Lower lobe of right lung (tissue), 2 donors: ENCODE results near the gene RGS17. TPM values are rescaled to one million over a fixed set of nuclear protein-coding genes. Genes with fewer than 3 reads are reported as not detected.
"Not testable (repeated sequence)": the region's sequence is repeated elsewhere in the genome, so short reads cannot be mapped to it uniquely, and the experiment has no call there.

Experiments
- ATAC-seq, 2 donors: fragments of 200-7000 bp; cut with Tn5 transposase; one replicate each; pipeline ENCODE4 v1.9.1; 2020 to 2022; ENCODE audit warnings: mild to moderate bottlenecking in 2 of 2, moderate library complexity in 2 of 2
- DNase-seq: peaks from one replicate; pipeline ENCODE4 v3.0.0-alpha.2; 2020
- H3K27ac ChIP-seq: fragments of 200-600 bp; one replicate; pipeline ENCODE4 v1.8.0; 2022
- H3K27me3 ChIP-seq: fragments of 200-600 bp; one replicate; pipeline ENCODE4 v1.8.0; 2022; ENCODE audit warnings: low read depth
- H3K36me3 ChIP-seq: fragments of 200-600 bp; one replicate; pipeline ENCODE4 v1.8.0; 2022; ENCODE audit warnings: mild to moderate bottlenecking
- H3K4me1 ChIP-seq: fragments of 200-600 bp; one replicate; pipeline ENCODE4 v1.8.0; 2022
- H3K4me3 ChIP-seq: fragments of 200-600 bp; one replicate; pipeline ENCODE4 v1.8.0; 2022; ENCODE audit warnings: mild to moderate bottlenecking
- H3K9me3 ChIP-seq: fragments of 200-600 bp; one replicate; pipeline ENCODE4 v1.8.0; 2022
- intact Hi-C: fragments of 100-400 bp; cut with DNase I; formaldehyde crosslinking; loops from one replicate; pipeline ENCODE4 v1.11.0; 2022
- total RNA-seq: library from RNA; stranded (reverse); fragmentation: NEBNext Ultra II Directional; extraction: Animal tissue kit (Norgen Biotek cat#: 25700); gene quantifications from one replicate; pipeline ENCODE4 v1.2.1, GENCODE V29; 2021
- TF ChIP-seq, protein P1 (sequence below): fragments of 200-600 bp; IDR thresholded peaks from one replicate; pipeline ENCODE4 v1.8.0; 2022; ENCODE audit warnings: antibody characterized with exemption, mild to moderate bottlenecking
- donor health status: DM: no; HTN: yes; CAD: no; lungs with severe emphysema.

Gene RGS17
- total RNA-seq, 1 donor from 2014 or later, result 0.59 TPM

DNA sequence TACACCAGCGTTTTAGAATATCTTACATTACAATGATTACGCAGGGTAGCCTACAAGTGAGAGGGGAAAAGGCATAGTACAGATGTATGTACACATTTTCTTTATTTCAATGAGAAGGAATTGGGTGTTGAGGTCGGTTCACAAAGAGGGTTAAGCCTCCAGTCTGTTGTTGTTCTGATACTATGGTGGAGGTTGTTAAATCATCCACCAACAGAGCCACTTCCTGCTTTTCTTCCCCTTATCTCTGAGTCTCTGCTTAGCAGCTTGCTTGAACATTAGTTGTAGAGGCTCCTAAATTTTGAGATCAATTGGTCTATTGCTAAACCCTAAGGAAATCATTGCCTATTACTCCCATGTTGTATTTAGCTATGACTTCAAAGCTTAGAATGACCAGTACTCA is 7.3 kb downstream of the RGS17 start:
- TF ChIP-seq, protein P1, sequence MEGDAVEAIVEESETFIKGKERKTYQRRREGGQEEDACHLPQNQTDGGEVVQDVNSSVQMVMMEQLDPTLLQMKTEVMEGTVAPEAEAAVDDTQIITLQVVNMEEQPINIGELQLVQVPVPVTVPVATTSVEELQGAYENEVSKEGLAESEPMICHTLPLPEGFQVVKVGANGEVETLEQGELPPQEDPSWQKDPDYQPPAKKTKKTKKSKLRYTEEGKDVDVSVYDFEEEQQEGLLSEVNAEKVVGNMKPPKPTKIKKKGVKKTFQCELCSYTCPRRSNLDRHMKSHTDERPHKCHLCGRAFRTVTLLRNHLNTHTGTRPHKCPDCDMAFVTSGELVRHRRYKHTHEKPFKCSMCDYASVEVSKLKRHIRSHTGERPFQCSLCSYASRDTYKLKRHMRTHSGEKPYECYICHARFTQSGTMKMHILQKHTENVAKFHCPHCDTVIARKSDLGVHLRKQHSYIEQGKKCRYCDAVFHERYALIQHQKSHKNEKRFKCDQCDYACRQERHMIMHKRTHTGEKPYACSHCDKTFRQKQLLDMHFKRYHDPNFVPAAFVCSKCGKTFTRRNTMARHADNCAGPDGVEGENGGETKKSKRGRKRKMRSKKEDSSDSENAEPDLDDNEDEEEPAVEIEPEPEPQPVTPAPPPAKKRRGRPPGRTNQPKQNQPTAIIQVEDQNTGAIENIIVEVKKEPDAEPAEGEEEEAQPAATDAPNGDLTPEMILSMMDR, result no peak
- no peak for ATAC-seq
- intact Hi-C loops, result no loop called here
- Histone ChIP-seq H3K27ac (no peak overlapping the region), H3K36me3 (no peaks in the 10 kb centered on the region), H3K4me3 (no peak overlapping the region), H3K27me3 (peaks cover 20% of the 10 kb centered on the region), H3K9me3 (no peaks in the 10 kb centered on the region), H3K4me1 (no peaks in the 10 kb centered on the region)
- no peak for DNase-seq

DNA sequence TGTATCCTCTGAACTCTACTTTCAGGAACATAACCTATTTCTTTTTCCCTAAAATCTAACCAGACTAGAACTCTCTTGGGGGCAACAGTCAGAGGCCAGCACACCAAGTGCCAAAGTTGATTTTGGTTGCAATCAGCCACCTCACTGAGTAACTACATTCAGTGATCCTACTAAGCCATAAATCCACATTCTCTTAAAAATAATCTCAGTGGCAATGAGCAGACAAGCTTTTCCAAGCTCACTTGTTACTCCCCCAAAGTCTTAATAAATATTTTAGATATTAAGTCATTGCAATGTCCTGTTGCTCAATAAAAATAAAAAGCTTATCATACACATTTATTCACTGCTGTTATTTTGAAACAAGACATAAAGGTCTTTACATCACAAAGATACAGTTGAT is 9.8 kb downstream of the RGS17 start:
- intact Hi-C loops, result no loop called here
- Histone ChIP-seq H3K4me3 (no peak overlapping the region), H3K36me3 (no peaks in the 10 kb centered on the region), H3K27ac (no peak overlapping the region), H3K27me3 (no peaks in the 10 kb centered on the region), H3K9me3 (no peaks in the 10 kb centered on the region), H3K4me1 (no peaks in the 10 kb centered on the region)
- no peak for ATAC-seq
- TF ChIP-seq, protein P1, result no peak
- no peak for DNase-seq

DNA sequence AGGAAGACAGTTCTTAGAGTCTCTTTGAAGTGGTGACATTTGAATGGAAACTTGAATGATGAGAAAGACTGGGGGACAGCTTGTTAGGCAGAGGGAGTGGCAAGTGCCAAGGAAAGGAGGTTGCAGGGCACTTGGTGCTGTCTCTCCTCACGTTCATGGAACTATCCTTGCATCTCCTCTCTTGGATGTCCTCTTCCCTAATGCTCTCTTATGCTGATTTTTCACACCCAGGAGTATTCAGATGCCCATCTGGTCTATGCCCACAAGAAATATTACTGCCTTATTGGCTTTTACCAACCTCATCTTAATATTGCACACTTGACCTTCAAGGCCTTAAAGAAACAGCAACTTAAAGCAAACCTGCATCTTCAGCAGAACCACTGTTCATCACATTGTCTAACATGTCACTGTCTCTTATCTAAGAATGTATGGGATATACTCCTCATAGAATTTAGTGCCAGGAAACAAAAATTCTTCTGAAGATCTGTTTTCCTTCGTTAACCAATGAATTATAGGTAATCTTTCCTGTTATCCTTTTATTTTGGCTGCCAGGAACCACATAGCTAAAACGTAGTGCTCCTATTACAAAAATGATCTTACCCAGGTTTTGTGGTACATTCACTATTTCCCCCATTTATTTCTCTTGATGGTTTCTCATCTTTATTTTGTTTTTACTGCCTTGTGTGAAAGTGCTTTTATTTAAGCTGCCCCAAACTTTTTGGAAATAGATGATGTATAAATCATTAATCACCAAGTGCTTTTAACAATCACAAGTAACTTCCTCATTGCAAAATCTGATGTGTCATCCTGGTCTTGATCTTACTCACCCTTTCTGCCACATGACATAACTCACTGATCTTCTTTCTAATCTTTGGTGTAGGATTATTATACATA is 12.8 kb downstream of the RGS17 start:
- Histone ChIP-seq H3K36me3 (no peaks in the 10 kb centered on the region), H3K9me3 (no peaks in the 10 kb centered on the region), H3K4me1 (no peaks in the 10 kb centered on the region), H3K27ac (no peak overlapping the region), H3K4me3 (no peak overlapping the region), H3K27me3 (no peaks in the 10 kb centered on the region)
- DNase-seq (no peak), ATAC-seq (no peak)
- intact Hi-C loops, result no loop called here
- TF ChIP-seq, protein P1, result no peak

DNA sequence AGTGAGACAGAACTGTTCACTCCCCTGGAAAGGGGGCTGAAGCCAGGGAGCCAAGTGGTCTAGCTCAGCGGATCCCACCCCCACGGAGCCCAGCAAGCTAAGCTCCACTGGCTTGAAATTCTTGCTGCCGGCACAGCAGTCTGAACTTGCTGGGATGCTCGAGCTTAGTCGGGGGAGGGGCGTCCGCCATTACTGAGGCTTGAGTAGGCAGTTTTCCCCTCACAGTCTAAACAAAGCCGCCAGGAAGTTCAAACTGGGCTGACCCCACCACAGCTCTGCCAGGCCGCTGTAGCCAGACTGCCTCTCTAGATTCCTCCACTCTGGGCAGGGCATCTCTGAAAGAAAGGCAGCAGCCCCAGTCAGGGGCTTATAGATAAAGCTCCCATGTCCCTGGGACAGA is 20.0 kb downstream of the RGS17 start:
- H3K27ac ChIP-seq, H3K27me3 ChIP-seq, H3K4me1 ChIP-seq, H3K9me3 ChIP-seq, ATAC-seq, DNase-seq, H3K4me3 ChIP-seq, H3K36me3 ChIP-seq, intact Hi-C loops: not testable (repeated sequence)

DNA sequence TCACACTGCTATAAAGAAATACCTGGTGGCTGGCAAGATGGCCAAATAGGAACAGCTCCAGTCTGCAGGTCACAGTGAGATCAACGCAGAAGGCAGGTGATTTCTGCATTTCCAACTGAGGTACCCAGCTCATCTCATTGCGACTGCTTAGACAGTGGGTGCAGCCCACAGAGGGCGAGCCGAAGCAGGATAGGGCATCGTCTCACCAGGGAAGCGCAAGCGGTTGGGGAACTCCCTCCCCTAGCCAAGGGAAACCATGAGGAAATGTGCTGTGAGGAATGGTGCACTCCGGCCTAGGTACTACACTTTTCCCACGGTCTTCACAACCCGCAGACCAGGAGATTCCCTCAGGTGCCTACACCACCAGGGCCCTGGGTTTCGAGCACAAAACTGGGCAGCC is 20.5 kb downstream of the RGS17 start:
- H3K4me3 ChIP-seq, intact Hi-C loops, H3K36me3 ChIP-seq, H3K27ac ChIP-seq, DNase-seq, H3K27me3 ChIP-seq, ATAC-seq, H3K9me3 ChIP-seq, H3K4me1 ChIP-seq: not testable (repeated sequence)

DNA sequence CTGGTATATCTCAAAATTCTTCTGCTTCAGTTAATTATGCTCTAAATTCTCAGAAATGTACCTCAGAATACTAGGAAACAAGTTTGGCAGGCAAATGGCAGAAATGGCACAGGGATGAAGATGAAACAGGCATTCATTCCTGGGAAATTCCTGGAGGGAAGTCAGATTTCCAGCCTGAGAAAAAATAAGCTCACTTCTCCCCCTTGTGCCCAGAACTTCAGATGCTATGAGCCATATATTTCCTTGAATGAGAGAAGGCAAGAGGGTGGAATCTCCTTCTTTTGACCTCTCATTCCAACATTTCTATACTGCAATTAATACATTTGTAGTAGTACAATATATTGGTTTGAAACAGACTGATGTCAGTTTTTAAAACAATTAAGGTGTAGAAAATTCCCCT is 22.8 kb downstream of the RGS17 start:
- intact Hi-C loops, result no loop called here
- TF ChIP-seq, protein P1, result no peak
- Histone ChIP-seq H3K36me3 (no peaks in the 10 kb centered on the region), H3K27ac (no peak overlapping the region), H3K9me3 (no peaks in the 10 kb centered on the region), H3K27me3 (no peaks in the 10 kb centered on the region), H3K4me1 (no peaks in the 10 kb centered on the region), H3K4me3 (no peak overlapping the region)
- ATAC-seq, result no peak
- DNase-seq, result no peak
